ENCODE measurements around the gene ATN1.

Gene ATN1

DNA sequence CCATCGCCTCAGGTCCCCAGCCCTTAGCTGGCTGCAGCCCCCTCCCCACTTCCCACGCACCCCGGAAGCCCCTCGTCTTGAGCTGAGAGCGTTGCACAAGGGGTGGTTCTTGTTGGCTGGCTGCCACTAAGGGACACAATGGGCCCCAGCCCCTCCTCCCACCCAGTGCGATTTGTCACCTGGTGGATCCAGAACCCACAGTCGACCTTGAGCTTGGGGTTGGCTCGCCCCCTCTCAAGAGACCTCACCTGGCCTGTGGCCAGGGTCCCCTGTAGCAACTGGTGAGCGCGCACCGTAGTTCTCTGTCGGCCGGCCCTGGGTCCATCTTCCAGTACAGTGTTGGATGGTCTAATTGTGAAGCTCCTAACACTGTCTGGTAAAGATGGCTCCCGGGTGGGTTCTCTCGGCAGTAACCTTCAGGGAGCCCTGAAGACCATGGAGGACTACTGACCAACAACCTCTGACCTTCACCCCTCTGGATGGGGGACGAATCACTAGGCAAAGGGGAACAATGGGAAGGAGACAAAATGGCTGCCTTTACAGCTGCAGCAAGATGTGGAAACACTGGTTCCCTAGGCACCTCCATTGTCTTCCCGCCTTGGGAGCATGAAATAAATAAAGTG, 36.1 kb downstream of the ATN1 start:
- no peak for DNase-seq
- in situ Hi-C loops (cut with MboI; ENCODE audit: low pct_unique_long_range_greater_than_20kb, low sequenced_read_pairs) = no loop called here

DNA sequence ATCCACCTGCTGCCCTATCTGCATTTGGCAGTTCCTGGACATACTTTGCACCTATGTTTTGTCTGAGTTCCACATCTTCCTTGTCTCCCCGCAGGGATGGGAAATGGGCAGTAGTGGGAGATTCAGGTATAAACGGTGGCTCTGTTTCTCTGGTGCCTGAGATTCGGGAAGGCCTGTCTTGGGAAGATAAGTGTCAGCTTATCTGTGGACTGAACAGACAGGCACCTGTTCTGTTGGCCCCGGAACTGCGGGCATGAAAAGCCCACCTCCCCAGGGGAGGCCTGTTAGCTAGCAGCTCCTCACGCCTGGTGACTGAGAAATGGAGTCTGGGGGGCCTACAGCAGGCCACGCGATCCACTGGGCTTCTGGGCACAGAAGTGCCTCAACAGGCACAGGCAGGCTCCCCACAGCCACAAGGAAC, 36.9 kb downstream of the ATN1 start:
- no peak for DNase-seq
- in situ Hi-C loops (cut with MboI; ENCODE audit: low pct_unique_long_range_greater_than_20kb, low sequenced_read_pairs) = no loop called here

DNA sequence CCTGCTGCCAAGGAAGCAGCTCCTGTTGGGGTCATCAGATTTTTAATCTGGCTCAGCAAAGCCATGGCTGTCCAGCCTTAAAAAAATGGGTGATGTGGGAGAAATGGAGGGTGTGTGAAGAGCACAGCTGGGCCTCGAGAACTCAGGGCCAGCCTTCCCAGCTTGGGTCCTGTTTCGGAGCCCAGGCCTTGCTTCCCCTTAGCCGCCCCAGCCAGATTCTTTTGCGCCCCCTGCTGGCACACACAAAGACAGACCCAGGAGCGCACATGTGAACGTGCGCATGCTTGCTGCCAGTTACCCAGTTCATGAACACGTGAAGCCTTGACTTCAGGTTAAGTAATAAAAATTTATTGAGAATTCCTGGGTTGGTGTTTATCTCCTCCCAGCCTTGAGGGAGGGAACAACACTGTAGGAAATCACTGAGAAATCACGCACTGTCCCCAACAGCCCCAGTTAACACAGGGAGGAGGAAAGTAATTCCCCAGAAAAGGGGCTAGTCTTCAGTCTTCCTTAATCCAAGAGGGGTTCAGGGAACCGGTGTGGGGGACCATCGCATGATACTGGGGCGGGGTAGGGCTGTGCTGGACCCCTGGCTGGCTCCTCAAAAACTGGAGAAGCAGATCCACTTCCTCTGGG, 37.4 kb downstream of the ATN1 start:
- in situ Hi-C loops (cut with MboI; ENCODE audit: low pct_unique_long_range_greater_than_20kb, low sequenced_read_pairs) = no loop called here
- DNase-seq = peak; percentile 93

DNA sequence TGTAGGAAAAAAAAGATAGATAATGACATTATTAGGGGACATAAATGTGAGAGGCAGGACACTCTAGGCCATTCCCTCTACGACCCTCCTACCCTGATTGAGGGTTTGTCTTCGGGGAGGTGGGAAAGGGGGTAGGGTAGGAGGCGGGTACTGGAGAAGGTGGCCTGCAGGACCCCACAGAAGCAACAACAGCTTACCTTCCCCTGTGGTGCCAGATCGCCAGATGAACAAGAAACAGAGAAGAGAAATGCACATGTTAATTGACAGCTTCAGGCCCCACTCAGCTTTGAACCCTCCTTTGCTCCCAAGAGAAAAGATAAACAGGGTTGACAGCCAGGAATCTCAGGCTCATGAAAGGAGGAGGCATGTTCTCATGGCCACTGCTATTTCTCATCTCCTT, 38.0 kb downstream of the ATN1 start:
- in situ Hi-C loops (cut with MboI; ENCODE audit: low pct_unique_long_range_greater_than_20kb, low sequenced_read_pairs) = no loop called here
- no peak for DNase-seq

DNA sequence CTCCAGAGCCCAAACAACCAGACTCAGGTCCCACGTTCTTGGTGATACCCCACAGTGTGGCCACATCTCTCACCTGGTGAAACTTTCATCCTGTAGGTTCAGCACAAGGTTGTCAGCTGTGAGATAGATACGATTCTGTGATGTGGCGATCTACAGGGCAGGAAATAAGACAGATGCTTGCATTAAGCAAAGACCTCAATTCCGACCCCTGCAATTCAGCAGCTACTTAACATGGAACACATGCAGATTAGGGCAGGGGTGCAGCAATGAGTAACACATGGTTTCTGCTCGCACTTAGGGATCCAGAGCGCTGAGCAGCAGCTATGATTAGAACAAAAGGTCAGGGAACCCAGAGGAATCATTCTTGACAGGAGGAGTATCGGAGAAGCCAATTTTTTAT, 38.6 kb downstream of the ATN1 start:
- DNase-seq = no peak
- in situ Hi-C loops (cut with MboI; ENCODE audit: low pct_unique_long_range_greater_than_20kb, low sequenced_read_pairs) = no loop called here

DNA sequence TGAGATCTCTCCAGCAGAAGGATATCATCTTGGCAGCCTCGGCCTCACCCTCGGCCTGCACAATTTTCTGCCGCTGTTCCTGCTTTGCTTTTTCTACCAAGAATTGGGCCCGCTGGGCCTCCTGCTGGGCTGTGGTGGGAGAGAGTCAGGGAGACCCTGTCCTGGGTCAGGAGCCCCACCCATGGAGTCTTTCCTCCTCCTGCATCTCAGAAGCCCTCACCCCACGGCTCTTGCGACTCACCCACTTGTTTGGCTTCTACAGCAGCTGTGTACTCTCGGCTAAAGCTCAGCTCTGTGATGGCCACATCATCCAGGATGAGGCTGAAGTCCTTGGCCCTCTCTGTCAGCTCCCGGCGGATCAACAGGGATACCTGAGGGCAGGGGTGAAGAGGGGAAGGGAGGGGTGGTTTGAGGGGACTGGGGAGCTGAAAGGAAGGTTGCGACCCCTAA, 39.9 kb downstream of the ATN1 start:
- in situ Hi-C loops (cut with MboI; ENCODE audit: low pct_unique_long_range_greater_than_20kb, low sequenced_read_pairs) = no loop called here
- DNase-seq = no peak

DNA sequence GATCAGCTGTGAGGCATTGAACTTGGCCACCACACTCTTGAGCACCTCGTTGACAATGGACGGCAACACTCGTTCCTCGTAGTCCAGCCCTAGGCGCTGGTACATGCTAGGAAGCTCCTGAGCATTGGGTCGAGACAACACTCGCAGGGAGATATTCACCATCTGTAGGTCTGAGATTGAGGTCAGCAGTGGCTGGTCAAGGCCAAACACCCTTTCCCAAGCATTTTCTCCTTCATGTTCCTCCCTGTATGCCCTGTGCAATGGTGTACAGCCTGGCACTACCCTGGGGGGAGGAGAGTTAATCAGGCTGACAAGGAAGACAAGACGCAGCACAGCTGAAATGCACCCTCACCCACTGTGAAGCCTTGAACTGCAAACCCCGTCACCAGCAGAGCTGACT, 40.7 kb downstream of the ATN1 start:
- DNase-seq = no peak
- in situ Hi-C loops (cut with MboI; ENCODE audit: low pct_unique_long_range_greater_than_20kb, low sequenced_read_pairs) = no loop called here

DNA sequence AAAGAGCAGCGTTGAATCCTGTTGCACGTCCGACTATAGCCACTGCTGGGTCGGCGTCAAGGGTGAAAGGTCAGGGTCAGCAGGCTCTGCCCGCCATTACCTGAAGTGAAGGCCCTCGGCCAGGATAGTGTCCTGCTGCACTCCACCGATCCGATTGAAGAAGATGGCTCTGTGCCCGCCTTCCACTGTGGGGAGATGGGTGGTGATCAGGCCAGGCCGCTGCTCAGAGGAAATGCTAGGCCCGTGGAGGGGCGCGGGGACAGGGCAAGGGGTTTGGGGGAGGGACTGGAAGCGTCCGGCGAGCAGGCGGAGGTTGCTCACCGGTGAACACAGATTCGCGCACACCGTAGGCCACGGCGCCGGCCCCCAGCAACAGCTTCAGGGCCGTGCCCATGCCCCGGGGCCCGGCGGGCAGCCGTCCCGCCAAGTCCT, 42.4 kb downstream of the ATN1 start:
- no peak for DNase-seq
- in situ Hi-C loops (cut with MboI; ENCODE audit: low pct_unique_long_range_greater_than_20kb, low sequenced_read_pairs) = no loop called here

DNA sequence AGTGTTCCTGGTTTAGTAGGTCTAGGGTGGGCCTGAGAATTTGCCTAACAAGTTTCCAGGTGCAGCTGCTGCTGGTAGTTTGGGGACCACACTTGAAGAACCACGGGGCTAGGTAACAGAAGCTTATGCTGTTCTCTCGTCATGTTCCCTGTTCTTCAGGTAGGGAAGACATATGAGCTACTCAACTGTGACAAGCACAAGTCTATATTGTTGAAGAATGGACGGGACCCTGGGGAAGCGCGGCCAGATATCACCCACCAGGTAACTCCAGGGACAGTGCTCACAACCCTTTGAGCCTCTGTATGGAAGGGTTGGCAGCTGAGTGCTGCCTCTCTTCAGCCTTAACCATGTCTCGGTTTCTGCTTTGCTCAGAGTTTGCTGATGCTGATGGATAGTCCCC, 46.4 kb downstream of the ATN1 start:
- DNase-seq = no peak
- in situ Hi-C loops (cut with MboI; ENCODE audit: low pct_unique_long_range_greater_than_20kb, low sequenced_read_pairs) = no loop called here

DNA sequence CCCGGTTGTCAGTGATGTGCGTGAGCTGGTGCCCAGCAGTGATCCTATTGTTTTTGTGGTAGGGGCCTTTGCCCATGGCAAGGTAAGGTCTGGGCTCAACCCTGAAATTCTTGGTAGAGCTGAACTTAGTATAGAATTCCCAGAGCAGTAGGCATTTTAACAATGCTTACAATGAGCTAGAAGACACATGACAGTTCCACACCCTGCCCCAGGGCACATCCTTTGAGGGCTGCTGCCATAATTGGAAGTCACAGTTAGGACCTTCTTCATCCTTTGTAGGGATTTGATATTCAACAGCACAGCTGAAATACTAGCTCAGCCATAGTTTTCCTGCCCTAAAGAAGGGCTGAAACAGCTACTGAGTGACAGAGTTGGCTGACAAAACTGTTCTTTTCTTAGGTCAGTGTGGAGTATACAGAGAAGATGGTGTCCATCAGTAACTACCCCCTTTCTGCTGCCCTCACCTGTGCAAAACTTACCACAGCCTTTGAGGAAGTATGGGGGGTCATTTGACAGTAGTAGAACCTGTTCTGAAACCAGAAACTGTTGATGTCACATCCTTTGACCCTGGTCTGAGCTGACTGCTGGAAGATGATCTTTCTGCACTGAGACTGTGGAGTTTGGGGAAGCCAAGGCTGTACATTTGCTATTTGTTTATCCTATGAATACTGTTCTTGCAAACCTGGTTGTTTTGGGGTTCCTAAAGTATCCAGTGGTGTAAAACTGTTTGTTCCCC, 47.7 kb downstream of the ATN1 start:
- in situ Hi-C loops (cut with MboI; ENCODE audit: low pct_unique_long_range_greater_than_20kb, low sequenced_read_pairs) = no loop called here
- no peak for DNase-seq

DNA sequence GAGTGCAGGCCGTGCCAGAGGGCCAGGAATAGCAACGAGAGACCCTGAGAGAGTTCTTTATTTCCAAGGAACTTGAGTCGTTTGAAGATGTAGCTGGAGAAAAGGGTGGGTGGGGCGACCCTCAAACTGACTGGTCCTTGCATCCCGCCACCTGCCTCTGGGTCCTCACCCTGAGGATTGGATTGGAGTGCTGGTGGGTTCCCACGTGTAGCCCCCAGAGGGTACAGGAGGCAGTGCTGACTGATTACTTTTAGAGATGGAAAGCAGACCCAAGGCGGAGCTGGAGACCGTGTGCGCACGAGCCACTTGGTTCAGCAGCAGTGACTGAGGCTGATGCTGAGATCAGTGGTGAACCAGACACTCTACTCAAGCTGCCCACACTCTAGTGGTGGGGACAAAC, 49.9 kb downstream of the ATN1 start:
- in situ Hi-C loops (cut with MboI; ENCODE audit: low pct_unique_long_range_greater_than_20kb, low sequenced_read_pairs) = no loop called here

DNA sequence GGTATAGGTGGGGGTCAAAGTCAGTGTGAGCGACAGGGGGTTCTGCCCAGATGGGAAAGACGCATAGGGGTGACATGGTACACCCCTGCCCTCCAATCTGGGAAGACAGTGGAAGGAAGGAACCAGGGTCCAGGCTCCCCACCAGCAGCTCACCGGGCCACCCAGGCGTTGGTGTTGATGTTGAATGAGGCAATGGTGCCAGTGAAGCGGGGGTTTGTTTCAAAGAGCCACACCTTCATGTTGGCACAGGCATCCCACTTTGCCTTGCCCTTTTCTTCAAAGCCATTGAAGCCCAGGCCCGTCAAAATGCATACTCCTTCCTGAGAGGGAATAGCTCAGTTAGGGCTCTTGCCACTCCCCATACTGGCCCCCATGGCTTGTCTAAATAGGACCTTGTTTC, 50.4 kb downstream of the ATN1 start:
- DNase-seq = no peak
- in situ Hi-C loops (cut with MboI; ENCODE audit: low pct_unique_long_range_greater_than_20kb, low sequenced_read_pairs) = no loop called here

More for the DNA sequence above, 49.9 kb downstream of the ATN1 start:
- DNase-seq = no peak

DNA sequence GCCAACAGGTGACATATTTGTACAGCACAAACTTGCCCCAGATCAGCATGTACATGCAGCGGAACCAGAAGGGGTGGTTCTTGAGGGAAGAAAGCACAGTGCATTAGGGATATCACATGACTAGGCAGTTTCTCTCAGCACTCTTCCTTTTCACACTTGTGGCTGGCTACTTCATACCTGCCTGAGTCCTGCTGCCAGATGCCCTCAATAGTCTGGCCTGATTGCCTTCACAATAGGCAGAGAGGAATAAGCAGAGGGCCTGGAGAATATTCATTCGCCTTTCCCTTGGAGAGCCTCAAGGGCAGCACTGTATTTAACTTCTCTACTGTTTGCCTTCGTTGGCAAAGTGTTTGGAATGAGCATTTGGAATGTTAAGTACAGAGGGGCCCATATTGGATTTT, 50.9 kb downstream of the ATN1 start:
- in situ Hi-C loops (cut with MboI; ENCODE audit: low pct_unique_long_range_greater_than_20kb, low sequenced_read_pairs) = no loop called here
- DNase-seq = no peak

DNA sequence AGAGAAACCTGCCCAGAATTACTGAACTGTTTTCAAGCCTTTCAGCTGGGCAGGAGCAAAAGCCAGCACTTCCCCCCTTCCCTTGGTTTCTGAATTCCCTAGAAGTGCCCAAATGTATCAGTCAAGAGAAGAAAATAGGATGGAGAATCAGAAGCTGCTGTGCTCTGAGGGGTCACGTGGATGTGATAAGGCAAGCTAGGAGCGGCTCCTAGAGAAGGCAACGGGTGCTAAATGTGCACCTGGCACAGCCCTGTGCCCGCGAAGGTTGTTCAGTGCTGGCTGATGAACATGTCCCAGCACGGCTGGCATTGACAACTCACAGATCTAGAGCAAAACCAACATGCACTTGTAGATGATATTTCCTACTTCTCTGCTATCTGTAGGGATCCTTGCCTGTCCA, 51.3 kb downstream of the ATN1 start:
- in situ Hi-C loops (cut with MboI; ENCODE audit: low pct_unique_long_range_greater_than_20kb, low sequenced_read_pairs) = no loop called here
- no peak for DNase-seq

DNA sequence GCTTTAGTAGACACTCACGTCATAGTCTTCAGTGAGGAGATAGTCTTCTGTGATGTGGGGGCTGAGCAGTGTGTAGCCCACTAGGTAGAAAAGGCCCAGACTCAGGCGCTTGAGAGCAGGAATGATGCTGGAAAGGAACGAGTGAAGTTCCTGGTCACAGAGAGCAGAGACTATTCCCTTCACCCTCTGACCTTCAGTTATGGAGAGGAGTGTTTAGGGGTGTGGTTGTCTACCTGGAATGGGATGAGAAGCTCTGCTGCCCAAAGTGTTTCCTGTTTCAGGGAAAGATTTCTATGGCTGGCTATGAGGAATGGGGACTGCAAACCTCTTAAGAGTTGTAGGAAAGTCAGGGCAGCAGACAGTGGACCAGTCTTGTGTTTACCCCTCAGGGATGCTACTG, 51.7 kb downstream of the ATN1 start:
- DNase-seq = no peak
- in situ Hi-C loops (cut with MboI; ENCODE audit: low pct_unique_long_range_greater_than_20kb, low sequenced_read_pairs) = no loop called here

DNA sequence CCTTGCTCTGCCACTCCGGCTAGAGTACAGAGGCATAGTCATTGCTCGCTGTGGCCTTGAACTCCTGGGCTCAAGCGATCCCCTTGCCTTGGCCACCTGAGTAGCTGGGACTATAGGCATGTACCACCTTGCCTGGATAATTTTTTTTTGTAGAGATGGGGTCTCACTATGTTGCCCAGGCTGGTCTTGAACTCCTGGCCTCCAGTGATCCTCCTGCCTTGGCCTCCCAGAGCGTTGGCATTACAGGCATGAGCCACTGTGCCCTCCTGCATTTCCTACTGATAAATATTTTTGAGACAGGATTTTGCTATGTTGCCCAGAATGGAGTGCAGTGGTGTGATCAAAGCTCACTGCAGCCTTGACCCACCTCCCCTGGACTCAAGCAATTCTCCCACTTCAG, 52.3 kb downstream of the ATN1 start:
- in situ Hi-C loops (cut with MboI; ENCODE audit: low pct_unique_long_range_greater_than_20kb, low sequenced_read_pairs) = no loop called here
- DNase-seq = no peak

DNA sequence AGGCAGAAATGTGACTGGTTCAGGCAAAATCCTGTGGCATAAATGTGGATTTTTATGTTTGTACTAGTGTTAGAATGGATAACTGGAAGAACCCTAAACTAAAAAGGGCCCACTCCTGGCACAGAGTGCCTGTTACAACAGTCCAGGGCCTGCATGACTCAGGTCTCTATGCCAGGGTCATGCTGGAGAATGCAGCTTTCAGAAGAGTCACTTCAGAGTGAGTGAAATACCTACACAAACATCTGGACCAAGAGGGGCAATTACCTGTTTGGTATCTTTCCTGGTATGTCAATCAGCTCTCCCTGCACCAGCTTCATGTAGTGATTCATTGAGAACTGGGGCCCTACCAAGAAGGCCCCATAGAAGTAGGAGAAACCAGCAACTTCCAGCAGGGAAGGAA, 53.0 kb downstream of the ATN1 start:
- in situ Hi-C loops (cut with MboI; ENCODE audit: low pct_unique_long_range_greater_than_20kb, low sequenced_read_pairs) = no loop called here
- DNase-seq = no peak

DNA sequence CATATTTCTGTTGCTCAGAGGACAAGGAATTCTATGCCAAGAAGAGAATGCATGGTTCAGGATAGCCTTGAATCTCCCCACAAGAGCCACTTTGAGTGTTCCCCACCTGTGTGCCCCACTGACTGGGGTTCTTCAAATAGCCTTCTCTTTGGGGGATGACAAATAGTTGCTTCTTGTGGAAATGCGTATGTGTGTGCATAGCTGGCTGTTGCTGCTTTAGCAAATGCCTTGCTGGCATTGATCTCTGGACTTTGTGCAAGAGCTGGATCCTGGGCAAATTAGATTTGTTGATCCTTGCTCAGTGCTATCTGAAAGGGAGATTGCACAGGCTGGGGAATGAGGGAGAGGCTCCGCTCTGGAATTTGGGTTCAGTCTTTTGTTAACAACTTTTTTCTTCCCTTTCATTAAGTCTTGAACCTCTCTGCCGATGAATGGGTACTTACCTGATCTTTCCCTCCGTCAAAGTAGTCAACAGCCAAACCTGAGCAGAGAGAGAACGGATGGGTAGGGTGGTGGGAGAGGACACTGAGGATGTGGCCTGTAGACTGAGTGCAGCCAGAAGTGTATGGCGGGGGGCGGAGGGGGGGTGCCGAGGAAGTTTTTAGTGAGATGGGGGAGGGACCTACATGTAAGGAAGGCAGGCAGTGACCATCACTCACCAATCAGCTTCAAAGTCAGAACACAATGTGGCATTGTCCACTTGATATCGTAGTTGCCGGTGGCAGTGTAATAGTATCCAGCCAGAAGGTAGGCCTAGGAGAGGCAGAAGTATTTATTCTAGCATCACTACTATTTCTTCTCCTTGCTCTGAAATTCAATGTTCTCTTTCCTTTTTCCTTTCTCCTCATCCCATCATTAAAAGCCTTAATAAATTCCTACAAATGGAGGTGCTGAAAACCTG, 53.6 kb downstream of the ATN1 start:
- in situ Hi-C loops (cut with MboI; ENCODE audit: low pct_unique_long_range_greater_than_20kb, low sequenced_read_pairs) = no loop called here
- no peak for DNase-seq

DNA sequence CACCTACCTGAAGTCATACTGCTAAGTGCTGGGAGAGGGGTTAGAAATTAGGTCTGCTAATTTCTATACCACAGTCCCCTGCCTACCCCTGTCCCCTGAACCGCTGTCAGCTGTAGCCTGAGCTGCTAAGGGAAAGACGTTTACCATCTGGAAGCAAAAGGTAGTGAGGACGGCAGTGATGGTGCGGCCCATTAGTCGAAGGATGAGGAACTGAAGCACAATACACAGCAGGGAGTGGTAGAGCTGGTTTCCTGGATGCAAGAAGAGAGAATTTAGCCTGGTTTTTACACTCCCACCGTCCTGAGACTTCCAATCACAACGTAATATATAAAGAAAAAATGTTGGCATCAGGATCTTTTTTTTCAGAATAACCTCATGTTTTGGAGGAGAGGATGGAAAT, 54.8 kb downstream of the ATN1 start:
- DNase-seq = no peak
- in situ Hi-C loops (cut with MboI; ENCODE audit: low pct_unique_long_range_greater_than_20kb, low sequenced_read_pairs) = no loop called here
